ENCODE data around the gene ISL2. TPM values are rescaled to one million over a fixed set of nuclear protein-coding genes. Genes with fewer than 3 reads are reported as not detected.

The ISL2 gene
- total and polyA plus RNA-seq, 9 of the 15 experiments (the other 6 are each of a cell fraction or from before 2014, with no cell fraction given), result 0.15 to 23.7 (median 4.0) TPM

DNA sequence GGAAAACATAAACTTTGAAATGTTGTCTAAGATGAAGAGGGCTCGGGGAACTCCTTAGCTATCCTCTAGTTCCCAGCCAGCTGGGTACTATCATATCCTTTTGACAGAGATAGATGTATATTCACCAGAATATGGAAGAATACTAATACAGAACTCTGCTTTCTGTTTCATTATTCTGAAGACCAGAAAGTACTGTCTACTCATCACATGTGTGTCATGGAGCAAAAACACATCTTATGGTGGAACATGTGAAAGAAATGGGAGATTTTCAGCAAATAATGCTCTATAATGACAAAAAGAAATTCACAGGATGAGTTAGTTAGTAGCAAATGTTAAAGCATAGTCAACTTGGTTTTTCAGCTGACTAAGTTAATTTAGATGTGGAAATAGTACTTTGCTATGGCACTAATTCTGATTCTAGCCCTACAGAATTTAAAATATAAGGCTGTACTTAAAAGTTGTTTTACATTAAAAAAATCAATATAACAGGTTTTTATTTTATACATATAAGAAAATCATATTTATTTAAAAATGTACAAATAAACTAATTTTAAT is 16.5 kb downstream of the ISL2 start:
- TF ChIP-seq TARDBP (IDR thresholded peaks at IDR 0.05) (no peak), C11orf30 (IDR thresholded peaks at IDR 0.05; ENCODE audit: low read depth) (peak; percentile 55; the same call in 1 of the 2 replicates), KDM2B (CRISPR knock-in tag; IDR thresholded peaks at IDR 0.05) (no peak), SMAD4 (CRISPR knock-in tag; conservative IDR thresholded peaks at IDR 0.05) (no peak), ZNF717 (CRISPR knock-in tag; IDR thresholded peaks at IDR 0.05) (no peak), ZNF76 (CRISPR knock-in tag; IDR thresholded peaks at IDR 0.05; ENCODE audit: borderline replicate concordance) (no peak), ZNF316 (IDR thresholded peaks at IDR 0.05) (peak; percentile 80), CEBPG (CRISPR knock-in tag; IDR thresholded peaks at IDR 0.05) (no peak), CEBPG (tag; conservative IDR thresholded peaks at IDR 0.05 in 1 of 2, IDR thresholded peaks at IDR 0.05 in 1 of 2) (no peak), MAFG (tag; conservative IDR thresholded peaks at IDR 0.05) (0 out of 2 replicates have a peak, but pooled peaks have one; percentile 11), MAFF (IDR thresholded peaks at IDR 0.05; ENCODE audit: low read length) (peak; percentile 50; the same call in 1 of the 2 replicates), FUS (optimal IDR thresholded peaks at IDR 0.05; ENCODE audit: low read depth, low read length) (no peak)
- TF ChIP-seq, protein P1, sequence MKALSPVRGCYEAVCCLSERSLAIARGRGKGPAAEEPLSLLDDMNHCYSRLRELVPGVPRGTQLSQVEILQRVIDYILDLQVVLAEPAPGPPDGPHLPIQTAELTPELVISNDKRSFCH (CRISPR knock-in tag; IDR thresholded peaks at IDR 0.05), result no peak
- TF ChIP-seq, protein P1 (tag; IDR thresholded peaks at IDR 0.05), result no peak
- TF ChIP-seq, protein P2, sequence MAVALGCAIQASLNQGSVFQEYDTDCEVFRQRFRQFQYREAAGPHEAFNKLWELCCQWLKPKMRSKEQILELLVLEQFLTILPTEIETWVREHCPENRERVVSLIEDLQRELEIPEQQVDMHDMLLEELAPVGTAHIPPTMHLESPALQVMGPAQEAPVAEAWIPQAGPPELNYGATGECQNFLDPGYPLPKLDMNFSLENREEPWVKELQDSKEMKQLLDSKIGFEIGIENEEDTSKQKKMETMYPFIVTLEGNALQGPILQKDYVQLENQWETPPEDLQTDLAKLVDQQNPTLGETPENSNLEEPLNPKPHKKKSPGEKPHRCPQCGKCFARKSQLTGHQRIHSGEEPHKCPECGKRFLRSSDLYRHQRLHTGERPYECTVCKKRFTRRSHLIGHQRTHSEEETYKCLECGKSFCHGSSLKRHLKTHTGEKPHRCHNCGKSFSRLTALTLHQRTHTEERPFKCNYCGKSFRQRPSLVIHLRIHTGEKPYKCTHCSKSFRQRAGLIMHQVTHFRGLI (CRISPR knock-in tag; IDR thresholded peaks at IDR 0.05), result no peak
- Histone ChIP-seq H3K4me1 (replicated peaks in 1 of 2; ENCODE audit: control insufficient read depth in 2 of 2, insufficient read depth in 2 of 2, low read length in 2 of 2) (no peaks in the 10 kb centered on the region; a peak in 1 of 5 replicates), H3K9ac (ENCODE audit: insufficient read depth in 1 of 2, low read depth in 2 of 2, low read length in 2 of 2) (no peak overlapping the region), H3K9me1 (ENCODE audit: control insufficient read depth, insufficient read depth, low read length) (no peaks in the 10 kb centered on the region), H3K27ac (ENCODE audit: extremely low read depth, low read depth, low read length) (no peak overlapping the region), H3K9me3 (replicated peaks; ENCODE audit: control insufficient read depth, insufficient read depth, low read depth, low read length) (no peaks in the 10 kb centered on the region), H2AFZ (ENCODE audit: low read depth, low read length) (no peak overlapping the region), H3K4me2 (ENCODE audit: insufficient read depth, low read length) (no peak overlapping the region), H3K4me3 (no peak overlapping the region), H3K27me3 (ENCODE audit: control insufficient read depth in 2 of 2, insufficient read depth in 2 of 2, low read length in 2 of 2) (peaks cover 2 to 10% of the 10 kb centered on the region in 2 experiments; a peak in 2 of 5 replicates), H3K36me3 (ENCODE audit: control insufficient read depth, insufficient read depth, low read length) (no peaks in the 10 kb centered on the region), H3K79me2 (ENCODE audit: control insufficient read depth, insufficient read depth, low read length) (no peaks in the 10 kb centered on the region), H4K20me1 (replicated peaks; ENCODE audit: control insufficient read depth, insufficient read depth, low read length) (no peaks in the 10 kb centered on the region)
- FAIRE-seq, result no peak
- no TSS peak for BruUV-seq (replicated peaks)
- intact Hi-C loops (cut with micrococcal nuclease) (no loop called here), in situ Hi-C loops (cut with MboI) (no loop called here)
- ATAC-seq, result no peak
- CTCF ChIA-PET (ENCODE audit: low intra/inter-chr PET ratio), result no interaction called here
- POLR2A ChIA-PET, result interaction anchor here (0.6 to 2.9 kb wide), 3 partner anchors 9 to 15 kb away, joined by 3 to 10 read pairs (median 3); no protein-coding TSS in a partner anchor
- WGBS (ENCODE audit: insufficient coverage, low coverage, missing lambda C conversion rate), result 28% methylated on average over 1 of the region's 1 CpG
- no peak for DNase-seq (ENCODE audit: extremely low read depth in 1 of 4, low spot score in 3 of 4)
